ENCODE data around the gene TSPAN13.

The TSPAN13 gene

GRCh38 chr7:16816824-16817223 is 63.3 kb downstream of the TSPAN13 start:
- DNase-seq, result no peak

DNA sequence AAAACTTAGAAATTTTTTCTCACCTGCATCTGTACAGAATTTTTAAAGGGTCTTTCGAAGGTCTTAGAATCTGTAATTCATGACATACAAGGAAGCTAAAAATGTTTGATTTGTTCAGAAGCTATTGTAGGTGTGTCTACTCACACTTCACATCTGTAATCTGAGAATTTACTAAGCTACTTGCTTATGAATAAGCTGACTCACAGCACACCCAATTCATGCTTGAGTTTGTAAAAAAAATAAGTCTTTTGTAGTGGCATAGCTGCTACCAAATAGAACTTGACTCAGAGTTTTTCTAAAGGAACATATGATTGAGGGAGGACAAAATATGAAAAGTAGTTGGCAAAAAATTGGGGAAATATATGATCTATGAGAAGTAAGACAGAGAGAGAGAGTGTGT is 64.0 kb downstream of the TSPAN13 start:
- no peak for DNase-seq

GRCh38 chr7:16818732-16819131 is 65.2 kb downstream of the TSPAN13 start:
- no peak for DNase-seq

- no peak for DNase-seq
Measured at GRCh38 chr7:16822029-16822428, 68.5 kb downstream of the TSPAN13 start.

DNA sequence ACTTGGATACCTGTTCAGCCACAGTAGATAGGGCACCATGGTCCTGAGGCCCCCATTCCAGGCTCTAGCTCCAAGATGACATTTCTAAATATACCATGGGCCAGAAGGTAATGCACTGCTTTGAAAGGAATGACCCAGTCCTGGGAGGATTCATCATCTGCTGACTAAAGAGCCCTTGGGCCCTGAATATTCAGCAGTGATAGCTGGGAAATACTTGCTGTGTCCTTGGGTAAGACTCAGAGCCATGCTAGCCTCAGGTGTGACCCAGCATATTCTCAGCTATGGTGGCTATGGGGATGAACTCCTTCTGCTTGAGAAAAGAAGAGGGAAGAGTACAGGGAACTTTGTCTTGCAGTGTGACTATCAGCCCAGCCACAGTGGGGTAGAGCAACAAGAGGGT is 72.5 kb downstream of the TSPAN13 start:
- DNase-seq, result no peak

DNA sequence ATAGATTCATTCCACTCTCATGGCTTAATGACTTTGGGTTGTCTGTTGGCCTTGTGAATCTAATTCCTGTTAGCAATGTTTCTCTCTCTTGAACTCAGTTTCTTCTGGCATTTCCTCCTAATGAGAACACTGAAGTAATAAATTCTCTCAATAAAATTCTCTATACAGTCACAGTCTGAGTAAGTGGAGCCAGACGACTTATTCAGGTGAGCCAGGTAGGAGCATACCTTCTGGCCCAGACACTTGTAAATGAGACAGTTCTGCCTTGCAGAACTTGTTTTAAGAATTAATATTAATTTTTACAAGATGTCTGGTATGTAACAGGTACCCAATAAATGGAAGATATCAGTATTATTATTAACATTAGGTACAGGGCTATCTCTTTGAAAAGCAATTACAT is 79.8 kb downstream of the TSPAN13 start:
- DNase-seq, result no peak

All from NCI-H1436 (cell line).